ENCODE measurements around the gene PRKCA. TPM values are rescaled to one million over a fixed set of nuclear protein-coding genes. Genes with fewer than 3 reads are reported as not detected.

PRKCA gene
- total and polyA plus RNA-seq, 9 of the 15 experiments (the other 6 are each of a cell fraction or from before 2014, with no cell fraction given), result 3.2 to 33.0 (median 17.8) TPM

GRCh38 chr17:66283296-66283934, 19.0 kb upstream of the PRKCA start (continued):
- TF ChIP-seq, protein P1, sequence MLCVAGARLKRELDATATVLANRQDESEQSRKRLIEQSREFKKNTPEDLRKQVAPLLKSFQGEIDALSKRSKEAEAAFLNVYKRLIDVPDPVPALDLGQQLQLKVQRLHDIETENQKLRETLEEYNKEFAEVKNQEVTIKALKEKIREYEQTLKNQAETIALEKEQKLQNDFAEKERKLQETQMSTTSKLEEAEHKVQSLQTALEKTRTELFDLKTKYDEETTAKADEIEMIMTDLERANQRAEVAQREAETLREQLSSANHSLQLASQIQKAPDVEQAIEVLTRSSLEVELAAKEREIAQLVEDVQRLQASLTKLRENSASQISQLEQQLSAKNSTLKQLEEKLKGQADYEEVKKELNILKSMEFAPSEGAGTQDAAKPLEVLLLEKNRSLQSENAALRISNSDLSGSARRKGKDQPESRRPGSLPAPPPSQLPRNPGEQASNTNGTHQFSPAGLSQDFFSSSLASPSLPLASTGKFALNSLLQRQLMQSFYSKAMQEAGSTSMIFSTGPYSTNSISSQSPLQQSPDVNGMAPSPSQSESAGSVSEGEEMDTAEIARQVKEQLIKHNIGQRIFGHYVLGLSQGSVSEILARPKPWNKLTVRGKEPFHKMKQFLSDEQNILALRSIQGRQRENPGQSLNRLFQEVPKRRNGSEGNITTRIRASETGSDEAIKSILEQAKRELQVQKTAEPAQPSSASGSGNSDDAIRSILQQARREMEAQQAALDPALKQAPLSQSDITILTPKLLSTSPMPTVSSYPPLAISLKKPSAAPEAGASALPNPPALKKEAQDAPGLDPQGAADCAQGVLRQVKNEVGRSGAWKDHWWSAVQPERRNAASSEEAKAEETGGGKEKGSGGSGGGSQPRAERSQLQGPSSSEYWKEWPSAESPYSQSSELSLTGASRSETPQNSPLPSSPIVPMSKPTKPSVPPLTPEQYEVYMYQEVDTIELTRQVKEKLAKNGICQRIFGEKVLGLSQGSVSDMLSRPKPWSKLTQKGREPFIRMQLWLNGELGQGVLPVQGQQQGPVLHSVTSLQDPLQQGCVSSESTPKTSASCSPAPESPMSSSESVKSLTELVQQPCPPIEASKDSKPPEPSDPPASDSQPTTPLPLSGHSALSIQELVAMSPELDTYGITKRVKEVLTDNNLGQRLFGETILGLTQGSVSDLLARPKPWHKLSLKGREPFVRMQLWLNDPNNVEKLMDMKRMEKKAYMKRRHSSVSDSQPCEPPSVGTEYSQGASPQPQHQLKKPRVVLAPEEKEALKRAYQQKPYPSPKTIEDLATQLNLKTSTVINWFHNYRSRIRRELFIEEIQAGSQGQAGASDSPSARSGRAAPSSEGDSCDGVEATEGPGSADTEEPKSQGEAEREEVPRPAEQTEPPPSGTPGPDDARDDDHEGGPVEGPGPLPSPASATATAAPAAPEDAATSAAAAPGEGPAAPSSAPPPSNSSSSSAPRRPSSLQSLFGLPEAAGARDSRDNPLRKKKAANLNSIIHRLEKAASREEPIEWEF (CRISPR knock-in tag; IDR thresholded peaks at IDR 0.05), result no peak
- TF ChIP-seq, protein P2, sequence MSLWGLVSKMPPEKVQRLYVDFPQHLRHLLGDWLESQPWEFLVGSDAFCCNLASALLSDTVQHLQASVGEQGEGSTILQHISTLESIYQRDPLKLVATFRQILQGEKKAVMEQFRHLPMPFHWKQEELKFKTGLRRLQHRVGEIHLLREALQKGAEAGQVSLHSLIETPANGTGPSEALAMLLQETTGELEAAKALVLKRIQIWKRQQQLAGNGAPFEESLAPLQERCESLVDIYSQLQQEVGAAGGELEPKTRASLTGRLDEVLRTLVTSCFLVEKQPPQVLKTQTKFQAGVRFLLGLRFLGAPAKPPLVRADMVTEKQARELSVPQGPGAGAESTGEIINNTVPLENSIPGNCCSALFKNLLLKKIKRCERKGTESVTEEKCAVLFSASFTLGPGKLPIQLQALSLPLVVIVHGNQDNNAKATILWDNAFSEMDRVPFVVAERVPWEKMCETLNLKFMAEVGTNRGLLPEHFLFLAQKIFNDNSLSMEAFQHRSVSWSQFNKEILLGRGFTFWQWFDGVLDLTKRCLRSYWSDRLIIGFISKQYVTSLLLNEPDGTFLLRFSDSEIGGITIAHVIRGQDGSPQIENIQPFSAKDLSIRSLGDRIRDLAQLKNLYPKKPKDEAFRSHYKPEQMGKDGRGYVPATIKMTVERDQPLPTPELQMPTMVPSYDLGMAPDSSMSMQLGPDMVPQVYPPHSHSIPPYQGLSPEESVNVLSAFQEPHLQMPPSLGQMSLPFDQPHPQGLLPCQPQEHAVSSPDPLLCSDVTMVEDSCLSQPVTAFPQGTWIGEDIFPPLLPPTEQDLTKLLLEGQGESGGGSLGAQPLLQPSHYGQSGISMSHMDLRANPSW (CRISPR knock-in tag; IDR thresholded peaks at IDR 0.05), result no peak
- TF ChIP-seq RBM14 (IDR thresholded peaks at IDR 0.05; ENCODE audit: borderline replicate concordance, insufficient read depth, low read depth, low read length) (no peak), BHLHE40 (IDR thresholded peaks at IDR 0.05; ENCODE audit: low read length) (no peak), ZNF133 (CRISPR knock-in tag; IDR thresholded peaks at IDR 0.05) (no peak), DMBX1 (CRISPR knock-in tag; IDR thresholded peaks at IDR 0.05; ENCODE audit: borderline replicate concordance) (no peak), ZNF316 (IDR thresholded peaks at IDR 0.05) (no peak), SP1 (CRISPR knock-in tag; IDR thresholded peaks at IDR 0.05) (no peak), CEBPB (tag; IDR thresholded peaks at IDR 0.05) (0 out of 2 replicates have a peak, but pooled peaks have one; percentile 7), ESRRA (IDR thresholded peaks at IDR 0.05; ENCODE audit: borderline replicate concordance, low read depth) (peak; percentile 31; the same call in 1 of the 2 replicates), ZNF143 (CRISPR knock-in tag; IDR thresholded peaks at IDR 0.05) (no peak), MCM7 (IDR thresholded peaks at IDR 0.05) (no peak), MTA2 (IDR thresholded peaks at IDR 0.05; ENCODE audit: low read depth) (no peak), PHF21A (IDR thresholded peaks at IDR 0.05; ENCODE audit: borderline replicate concordance, low read depth) (no peak), ZNF507 (tag; conservative IDR thresholded peaks at IDR 0.05) (no peak), CGGBP1 (CRISPR knock-in tag; IDR thresholded peaks at IDR 0.05) (no peak), XRCC4 (IDR thresholded peaks at IDR 0.05; ENCODE audit: extremely low read depth, insufficient read depth, insufficient read length) (no peak)
- TF ChIP-seq, protein P3, sequence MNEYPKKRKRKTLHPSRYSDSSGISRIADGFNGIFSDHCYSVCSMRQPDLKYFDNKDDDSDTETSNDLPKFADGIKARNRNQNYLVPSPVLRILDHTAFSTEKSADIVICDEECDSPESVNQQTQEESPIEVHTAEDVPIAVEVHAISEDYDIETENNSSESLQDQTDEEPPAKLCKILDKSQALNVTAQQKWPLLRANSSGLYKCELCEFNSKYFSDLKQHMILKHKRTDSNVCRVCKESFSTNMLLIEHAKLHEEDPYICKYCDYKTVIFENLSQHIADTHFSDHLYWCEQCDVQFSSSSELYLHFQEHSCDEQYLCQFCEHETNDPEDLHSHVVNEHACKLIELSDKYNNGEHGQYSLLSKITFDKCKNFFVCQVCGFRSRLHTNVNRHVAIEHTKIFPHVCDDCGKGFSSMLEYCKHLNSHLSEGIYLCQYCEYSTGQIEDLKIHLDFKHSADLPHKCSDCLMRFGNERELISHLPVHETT (CRISPR knock-in tag; conservative IDR thresholded peaks at IDR 0.05 in 1 of 2, IDR thresholded peaks at IDR 0.05 in 1 of 2), result no peak

All from K562 (cell line).